Measurements from ENCODE around the gene POLR3B.
"Not testable (repeated sequence)": the region's sequence is repeated elsewhere in the genome, so short reads cannot be mapped to it uniquely, and the experiment has no call there.

Gene POLR3B

DNA sequence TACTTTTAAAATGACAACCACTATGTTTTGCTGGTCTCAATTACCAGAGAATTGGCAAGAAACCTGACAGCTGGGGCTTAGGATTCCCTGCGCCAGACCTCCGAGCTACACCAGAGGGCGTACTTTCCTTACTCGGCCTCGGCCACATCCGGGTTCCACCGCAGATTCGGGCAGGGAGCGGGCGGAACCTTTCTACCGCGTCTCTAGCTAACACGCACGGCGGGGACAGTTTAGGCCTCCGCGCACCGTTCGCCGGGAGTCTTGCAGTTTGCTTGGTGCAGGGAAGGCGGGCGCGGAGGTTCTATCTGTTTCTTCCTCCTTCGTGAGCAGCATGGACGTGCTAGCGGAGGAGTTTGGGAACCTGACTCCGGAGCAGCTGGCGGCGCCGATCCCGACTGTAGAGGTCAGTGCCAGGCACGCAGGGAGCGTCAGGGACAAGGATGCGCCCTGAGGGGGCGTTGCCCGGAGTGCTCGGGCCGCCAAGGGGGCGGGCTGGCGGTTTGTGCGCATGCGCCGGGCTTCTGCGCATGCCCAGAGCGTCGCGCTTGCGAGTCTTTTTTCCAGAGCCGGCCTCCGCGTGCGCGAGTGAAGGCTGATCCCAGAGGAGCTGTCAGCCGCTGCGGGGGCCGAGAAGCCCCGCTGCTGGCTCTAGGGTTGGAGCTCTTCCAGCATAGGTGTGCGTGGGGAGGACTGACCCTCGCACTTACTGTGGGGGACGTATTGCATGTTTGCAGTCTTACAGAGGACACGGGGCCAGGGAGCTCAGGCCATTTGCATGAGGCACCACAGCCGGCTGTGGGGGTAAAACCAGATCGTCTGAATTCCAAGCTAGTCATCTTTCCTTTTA is at the start of gene POLR3B:
TSS of gene POLR3B (plus strand) at position 200 of the 847 bp plus-strand sequence. CDS start at position 332, 132 bp downstream.
- DNase-seq (ENCODE audit: low read depth in 2 of 2): peak; percentile 86 to 90

DNA sequence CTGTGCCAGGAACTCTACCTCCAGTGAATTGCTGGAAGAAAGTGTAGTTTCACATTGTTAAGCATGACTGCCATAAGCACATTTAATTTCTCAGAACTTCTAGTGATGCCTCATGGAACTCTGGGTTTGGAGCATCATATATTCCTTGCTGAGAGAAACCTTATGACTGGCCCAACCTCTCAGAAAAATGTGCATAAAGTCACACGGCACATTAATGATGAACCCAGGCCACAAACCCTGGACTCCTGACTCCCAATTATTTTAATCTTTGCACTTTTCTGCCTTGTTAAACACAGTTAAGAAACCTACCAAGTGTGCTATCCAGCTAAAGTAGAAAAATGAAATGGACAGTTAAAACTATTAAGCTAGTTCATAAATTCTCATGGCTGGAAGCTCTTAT is 49.4 kb upstream of the POLR3B start:
- DNase-seq (ENCODE audit: low read depth in 2 of 2): no peak

DNA sequence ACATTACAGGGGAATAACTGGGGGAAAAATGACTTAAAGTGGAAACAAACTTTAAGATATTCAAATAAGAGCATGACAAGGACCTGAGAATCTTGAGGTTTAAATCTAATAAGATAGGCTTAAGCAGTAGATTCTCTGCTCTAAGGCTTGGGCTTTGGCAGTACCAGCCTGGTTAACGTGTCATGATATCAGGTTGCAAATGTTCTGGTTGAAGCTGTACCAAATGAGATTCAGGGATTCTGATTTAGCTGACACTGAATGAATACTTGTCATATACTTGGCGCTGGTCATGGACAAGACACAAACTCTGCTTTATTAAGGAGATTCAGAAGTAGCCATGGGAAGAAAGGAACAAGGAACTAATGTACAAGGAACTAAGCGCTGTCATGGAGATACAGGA is 48.9 kb upstream of the POLR3B start:
- no peak for DNase-seq (ENCODE audit: low read depth in 2 of 2)

DNA sequence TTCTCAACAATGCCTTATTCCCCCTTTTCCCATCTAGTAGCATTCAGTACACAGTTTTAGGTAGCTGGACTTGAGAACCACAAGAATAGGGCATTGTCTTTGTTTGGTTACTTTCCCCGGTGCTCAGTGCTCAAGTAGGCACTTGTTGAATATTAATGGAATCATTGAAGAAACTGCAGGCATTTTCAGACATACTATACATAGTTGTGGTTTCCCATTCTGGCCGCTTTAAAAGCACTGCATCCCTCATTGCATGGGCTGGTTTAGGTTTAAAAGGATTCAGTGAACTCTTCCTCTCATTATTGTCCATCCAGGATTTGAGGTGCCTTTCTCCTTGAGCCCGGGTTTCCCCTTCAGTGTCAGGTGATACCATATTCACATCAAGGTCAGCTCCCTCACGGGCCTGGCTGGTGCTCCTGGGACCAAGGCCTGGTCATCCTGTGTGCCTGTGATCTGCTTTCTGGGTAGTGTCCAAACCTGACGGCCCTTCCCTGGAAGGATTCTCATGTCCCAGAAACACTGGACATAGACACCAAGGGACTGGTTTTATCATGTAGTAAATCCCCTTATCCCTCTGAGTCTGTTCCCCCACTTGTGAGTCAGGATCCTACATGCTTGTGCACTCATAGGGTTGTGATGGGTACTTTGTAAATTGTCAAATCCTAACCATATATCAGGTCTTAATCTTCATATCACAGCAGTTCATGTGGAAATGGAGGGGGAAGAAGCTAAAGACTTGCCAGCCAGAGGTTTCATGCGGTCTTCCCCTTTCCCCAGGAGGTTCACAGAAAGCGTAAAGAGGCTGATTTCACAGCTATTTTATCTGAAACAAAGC is 47.7 kb upstream of the POLR3B start:
- no peak for DNase-seq (ENCODE audit: low read depth in 2 of 2)

DNA sequence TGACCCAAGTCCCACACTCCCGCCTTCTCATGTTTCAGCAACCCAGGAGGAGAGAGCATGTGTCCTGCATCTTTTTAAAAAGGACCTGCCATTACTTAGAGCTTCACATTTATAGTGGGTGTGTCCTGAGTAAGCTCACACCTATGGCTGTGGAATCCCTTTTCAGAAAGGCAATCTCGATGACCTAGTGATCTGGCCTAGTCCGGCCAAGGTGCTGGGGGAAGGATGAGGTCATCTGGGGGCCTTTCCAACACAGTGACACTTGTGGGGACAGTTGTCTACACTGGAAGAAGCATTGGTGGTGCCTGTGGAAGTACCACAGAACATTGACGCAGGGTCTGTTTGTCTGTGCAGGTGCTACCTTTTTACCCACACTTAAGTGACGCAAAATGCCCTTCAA is 46.9 kb upstream of the POLR3B start:
- DNase-seq (ENCODE audit: low read depth in 2 of 2): no peak

DNA sequence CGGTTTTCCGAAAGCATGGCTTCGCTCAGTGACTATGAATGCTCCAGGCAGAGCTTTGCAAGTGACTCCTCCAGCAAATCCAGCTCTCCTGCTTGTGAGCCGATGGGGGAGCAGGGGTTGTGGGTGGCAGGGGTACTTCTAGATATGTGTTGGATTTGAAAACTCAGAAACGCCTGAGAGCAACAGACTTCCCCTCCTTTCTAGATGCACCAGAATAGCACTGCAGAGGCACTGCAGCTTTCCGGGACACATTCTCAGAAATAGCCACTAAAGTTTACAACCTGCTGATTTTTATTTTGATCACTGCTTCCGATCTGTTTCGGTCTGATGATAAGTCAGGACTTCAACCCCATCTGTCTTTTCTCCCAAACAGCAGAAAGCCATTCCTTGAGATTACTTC is 46.4 kb upstream of the POLR3B start:
- no peak for DNase-seq (ENCODE audit: low read depth in 2 of 2)

DNA sequence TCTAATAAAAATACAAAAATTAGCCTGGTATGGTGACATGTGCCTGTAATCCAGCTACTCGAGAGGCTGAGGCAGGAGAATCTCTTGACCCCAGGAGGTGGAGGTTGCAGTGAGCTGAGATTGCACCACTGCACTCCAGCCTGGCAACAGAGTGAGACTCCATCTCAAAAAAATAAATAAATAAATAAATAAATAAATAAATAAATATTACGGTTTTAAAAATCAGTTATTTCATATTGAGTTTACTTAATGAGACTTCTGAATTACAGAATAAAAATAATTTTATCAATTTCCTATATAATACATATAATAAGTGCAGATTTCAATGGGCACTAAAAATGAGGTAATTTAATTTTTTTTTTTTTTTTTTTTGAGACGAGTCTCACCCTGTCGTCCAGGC is 44.1 kb upstream of the POLR3B start:
- DNase-seq (ENCODE audit: low read depth in 2 of 2): not testable (repeated sequence)

DNA sequence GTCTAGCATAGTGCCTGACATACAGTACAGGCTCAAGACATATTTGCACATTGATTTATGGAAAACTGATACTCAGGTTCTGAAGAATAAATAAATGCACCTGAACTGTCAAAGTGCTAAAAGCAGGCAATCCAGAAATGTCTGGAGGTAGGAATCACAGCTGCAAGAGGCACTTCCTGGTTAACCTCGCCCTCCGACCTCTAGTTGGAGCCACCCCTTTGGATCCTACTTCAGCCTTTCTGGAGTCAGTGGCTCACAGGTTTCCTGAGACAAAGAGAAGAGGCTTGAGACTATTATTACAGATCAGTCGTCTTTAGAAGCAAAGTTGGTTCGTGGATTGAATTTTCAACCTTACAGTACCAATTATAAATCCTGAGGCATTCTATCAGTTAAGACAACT is 42.0 kb upstream of the POLR3B start:
- no peak for DNase-seq (ENCODE audit: low read depth in 2 of 2)

DNA sequence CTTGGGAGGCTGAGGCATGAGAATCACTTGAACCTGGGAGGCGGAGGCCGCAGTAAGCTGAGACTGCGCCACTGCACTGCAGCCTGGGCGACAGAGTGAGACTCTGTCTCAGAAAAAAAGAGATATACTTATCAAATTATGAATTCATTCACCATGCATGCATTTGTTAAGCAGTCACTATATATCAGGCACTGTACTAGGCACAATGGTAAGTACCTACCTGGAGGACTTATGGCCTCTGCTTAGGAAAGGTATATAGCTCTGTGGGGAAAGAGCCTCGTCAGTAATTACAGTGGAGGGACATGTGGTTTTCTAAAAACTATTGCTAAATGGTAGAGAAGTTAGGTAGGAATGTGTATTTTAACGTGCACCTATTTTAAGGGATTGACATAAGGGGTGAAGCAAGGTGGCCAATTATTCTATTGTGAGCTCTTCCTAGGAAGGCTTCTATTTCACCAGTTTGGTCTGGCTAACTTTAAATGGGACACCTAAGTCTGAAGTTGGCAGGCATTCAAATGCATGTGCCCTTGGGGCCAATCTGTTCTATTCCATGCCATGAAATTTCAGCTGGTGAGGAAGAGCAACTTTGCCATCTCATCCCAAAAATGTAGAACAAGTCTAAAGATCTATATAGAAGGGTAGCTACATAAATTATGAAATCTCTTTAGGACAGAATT is 40.0 kb upstream of the POLR3B start:
- DNase-seq (ENCODE audit: low read depth in 2 of 2): no peak

DNA sequence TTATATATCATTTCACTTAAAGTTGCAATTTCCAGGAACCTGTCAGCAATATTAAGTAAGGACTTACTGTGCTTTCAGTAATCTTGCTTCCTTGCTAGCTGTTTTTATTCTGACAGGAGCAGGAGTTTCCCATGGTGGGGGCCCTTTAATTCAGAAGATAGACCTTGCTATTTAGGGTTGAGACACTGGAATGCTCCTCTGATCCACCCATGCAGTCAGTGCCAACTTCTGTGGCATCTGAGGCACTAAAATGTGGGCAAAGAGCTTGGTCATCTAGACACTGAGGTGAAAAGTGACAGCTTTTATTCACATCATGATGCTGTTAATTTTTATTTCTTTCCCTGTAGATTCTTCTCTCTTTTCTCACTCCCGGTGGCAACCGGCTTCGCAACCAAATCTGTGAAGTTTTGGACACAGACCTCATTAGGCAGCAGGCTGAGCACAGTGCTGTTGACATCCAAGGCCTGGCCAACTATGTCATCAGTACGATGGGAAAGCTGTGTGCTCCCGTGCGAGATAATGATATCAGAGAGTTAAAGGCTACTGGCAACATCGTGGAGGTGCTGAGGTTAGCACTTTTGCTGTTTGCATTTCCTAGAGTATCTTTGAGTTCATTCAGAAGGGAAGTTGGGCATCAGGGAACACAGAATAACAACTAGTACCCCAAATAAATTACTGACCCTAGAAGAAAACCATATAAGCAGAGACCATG is 36.3 kb upstream of the POLR3B start:
- no peak for DNase-seq (ENCODE audit: low read depth in 2 of 2)

DNA sequence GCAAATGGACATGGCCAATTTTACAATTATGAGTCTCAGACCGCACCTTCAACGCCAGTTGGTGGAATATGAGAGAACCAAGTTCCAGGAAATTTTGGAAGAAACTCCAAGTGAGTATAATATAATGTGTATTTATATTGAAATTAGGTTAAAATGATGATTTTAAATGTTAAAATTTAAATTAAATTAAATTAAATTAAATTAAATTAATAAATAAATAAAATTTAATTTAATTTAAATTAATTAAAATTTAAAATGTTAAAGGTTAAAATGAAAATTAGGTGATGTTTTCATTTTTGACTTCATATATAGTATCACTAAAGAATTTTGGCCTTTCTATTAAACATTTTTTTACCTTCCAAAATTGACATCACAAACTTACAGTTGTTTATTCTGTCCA is 34.0 kb upstream of the POLR3B start:
- DNase-seq (ENCODE audit: low read depth in 2 of 2): no peak

DNA sequence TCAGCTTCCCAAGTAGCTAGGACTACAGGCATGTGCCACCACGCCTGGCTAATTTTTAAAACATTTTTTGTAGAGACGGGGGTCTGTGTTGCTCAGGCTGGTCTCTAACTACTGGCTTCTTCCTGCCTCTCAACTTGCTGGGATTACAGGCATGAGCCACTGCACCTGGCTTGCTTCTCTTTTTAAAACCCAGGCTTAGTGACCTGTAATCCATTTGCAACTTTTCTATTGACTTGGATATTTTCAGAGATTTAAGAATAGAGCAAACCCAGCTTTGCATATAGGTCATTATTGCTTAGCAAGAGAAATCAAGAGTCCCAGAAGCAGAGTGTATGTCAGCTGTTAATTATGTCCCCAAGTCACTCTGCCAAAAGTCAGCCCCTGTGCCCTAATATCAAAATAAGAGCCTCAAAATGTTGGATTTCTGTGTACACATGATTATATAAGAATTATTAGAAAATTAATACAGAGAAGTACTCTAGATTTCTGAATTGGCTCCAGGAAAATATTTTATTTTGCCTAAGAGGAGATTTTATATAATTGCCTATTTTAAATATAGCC is 30.2 kb upstream of the POLR3B start:
- no peak for DNase-seq (ENCODE audit: low read depth in 2 of 2)

DNA sequence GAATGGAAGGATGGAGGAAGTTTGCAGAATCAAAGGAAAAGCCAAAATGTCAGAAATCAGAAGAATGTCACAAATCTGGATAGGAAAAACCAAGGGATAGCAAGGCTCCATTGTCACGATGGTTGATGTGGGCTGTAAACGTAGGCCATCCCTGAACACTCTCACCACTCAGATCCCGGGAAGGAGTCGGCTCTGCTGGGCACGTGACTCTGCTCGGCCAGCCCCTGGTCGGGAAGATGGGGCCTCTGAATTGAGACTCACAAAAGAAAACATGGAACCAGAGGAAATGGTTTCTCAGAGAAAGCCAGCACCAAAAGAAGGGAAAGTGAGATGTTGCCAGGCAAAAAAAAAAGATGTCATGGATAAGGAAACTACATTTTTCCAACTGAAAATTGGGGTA is 28.8 kb upstream of the POLR3B start:
- no peak for DNase-seq (ENCODE audit: low read depth in 2 of 2)

DNA sequence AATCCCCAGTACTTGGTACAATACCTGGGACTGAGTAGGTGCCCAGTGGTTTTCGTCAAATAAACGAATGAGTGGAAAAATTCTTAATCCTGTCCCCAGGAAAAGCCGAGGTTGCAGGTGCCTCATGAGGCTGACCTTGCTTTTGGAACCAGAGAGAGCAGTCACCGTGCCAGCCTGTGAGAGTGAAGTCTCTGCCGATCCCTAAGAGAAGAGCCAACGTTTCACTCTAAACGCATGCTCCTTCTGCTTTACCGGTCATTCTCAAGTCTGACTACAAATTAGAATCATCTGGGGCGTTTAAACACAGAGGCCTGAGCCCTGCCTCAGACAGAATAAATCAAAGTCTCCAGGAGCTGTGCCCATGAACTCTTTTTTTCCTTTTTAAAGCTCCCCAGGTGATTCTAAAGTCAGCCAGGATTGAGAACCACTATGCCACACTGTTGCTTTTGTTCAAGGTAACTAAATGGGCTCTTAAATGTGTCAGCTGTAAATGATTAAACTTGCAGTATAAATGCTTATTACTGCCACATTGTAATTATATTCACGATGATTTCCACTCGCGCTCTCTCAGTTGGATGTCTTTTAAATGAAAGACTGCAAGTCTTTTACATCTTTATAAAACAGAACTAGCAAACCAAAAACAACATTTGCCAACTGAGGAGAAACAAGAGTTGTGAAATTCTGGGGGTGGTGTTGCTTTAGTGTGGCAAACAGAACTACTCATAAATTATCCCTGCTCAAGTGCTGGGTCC is 28.1 kb upstream of the POLR3B start:
- DNase-seq (ENCODE audit: low read depth in 2 of 2): no peak

DNA sequence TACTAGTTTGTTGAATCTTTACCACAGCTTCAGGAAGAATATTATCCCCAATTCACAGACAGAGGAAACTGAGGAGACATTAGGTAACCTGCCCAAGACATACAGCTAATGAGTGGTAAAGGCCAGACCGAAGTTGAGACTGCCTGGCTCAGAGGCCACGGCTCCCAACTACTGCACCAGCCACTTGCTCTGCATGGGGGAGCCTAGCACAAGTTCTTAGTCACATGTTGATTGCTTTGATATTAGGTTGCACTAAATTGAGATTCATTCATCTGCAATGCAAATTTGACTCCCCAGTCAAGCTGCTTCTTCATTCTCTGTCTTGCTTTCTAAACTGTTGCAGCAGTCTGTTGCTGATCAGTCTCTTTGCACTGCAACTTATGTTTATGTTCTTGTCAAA is 25.9 kb upstream of the POLR3B start:
- no peak for DNase-seq (ENCODE audit: low read depth in 2 of 2)

DNA sequence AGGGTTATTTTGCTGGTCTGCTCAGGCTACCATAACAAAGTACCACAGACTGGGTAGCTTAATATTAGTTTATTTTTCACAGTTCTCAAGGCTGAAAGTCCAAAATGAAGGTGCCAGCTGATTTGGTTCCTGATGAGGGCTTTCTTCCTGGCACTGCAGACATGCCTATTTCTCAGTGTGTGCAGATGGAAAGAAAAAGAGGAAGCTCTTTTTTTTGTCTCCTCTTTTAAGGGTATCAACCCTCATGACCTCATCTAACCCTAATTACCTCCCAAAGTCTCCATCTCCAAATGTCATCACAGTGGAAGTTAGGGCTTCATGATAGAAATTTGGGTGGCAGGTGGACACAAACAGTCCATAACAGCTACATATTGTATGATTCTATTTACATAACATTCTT is 25.0 kb upstream of the POLR3B start:
- DNase-seq (ENCODE audit: low read depth in 2 of 2): no peak

DNA sequence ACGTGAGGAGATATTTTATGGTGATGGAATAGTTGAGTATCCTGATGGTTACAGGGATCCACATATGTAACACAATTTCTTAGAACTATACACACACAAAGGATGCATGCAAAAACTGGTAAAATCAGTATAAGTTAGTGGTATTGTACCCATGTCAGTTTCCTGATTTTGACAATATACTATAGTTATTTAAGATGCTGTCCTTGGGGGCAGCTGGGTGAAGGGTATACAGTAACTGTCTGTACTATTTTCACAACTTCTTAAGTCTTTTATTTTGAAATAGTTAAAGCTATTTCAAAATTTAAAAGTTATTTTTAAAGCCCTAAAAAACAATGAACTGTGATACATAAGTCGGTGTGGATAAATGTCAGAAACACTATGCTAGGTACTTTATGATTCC is 24.5 kb upstream of the POLR3B start:
- no peak for DNase-seq (ENCODE audit: low read depth in 2 of 2)

DNA sequence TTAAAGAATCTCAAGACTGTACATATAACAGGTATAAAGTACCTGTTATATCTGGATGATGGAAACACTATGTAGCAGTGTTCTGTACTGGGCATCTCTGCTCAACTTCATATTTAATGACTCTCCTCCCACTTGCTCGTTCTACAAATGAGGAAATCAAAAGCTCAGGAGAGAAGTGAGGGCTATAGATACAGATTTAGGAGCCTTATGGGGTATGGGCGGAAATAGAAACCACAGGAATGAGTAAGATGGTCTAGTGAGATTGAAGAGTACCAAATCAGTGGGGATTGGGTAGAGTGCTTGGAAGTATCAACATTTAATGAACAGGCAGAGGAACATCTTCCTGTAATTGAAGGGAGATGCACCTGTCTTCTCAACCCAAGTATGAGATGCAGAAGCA is 23.8 kb upstream of the POLR3B start:
- no peak for DNase-seq (ENCODE audit: low read depth in 2 of 2)

DNA sequence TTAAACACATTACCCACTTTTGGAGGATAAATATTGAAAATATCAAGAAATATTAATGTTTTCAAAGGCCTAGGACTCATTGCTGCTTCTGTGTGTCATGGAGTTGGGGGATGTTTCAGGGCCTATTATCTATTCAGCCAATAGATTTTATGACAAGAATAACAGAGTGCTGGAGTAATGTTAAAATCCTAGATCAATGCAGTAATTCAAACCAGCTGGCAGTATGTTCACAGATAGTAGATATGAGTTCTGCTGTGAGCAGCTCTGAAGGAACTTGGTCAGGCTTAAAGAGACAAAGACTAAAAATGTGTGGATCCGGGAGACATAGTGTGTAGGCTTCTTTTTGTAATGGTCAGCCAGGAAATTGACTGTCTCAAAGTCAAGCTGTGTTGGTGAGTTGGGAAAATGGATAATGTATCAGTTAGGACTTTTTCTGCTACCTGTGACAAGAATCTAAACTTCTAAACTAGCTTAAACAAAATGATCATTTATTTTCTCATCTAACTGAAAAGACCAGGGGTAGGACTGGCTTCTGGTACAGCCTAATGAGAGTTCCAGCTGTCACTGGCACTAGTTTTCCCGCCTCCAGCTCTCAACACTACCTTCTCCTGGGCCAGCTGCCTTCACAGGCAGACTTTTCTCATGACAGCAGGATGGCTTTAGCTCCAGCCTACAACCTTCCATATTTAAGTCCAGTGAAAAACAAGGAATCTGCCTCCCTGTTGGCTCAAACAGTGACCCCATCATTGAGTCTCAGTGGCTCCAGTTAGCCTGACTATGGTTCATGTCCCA is 16.3 kb upstream of the POLR3B start:
- no peak for DNase-seq (ENCODE audit: low read depth in 2 of 2)

Data from stimulated activated CD8-positive, alpha-beta memory T cell treated with anti-CD3 and anti-CD28 coated beads, Interleukin-15, amount 100 ng/mL, for 48 hours (primary cell).